HG03095 (cell line): ENCODE results near the gene AP1M1.

ENCODE experiments used
- ATAC-seq: cut with Tn5 transposase; IDR thresholded peaks from one replicate; pipeline ENCODE4 v1.9.1; 2021; ENCODE audit warnings: moderate library complexity; ENCODE audit not compliant: unreplicated experiment

The AP1M1 gene

GRCh38 chr19:16229322-16229641, 31.6 kb downstream of the AP1M1 start:
- ATAC-seq, result no peak

- no peak for ATAC-seq
These were observed 34.4 kb downstream of the AP1M1 start for GRCh38 chr19:16232127-16232526.

- no peak for ATAC-seq
These were observed 34.9 kb downstream of the AP1M1 start for GRCh38 chr19:16232568-16232967.

- ATAC-seq, result no peak
These were observed 35.5 kb downstream of the AP1M1 start for GRCh38 chr19:16233081-16233776.

GRCh38 chr19:16233836-16234551, 36.3 kb downstream of the AP1M1 start:
- no peak for ATAC-seq

- ATAC-seq, result no peak
These were observed 37.1 kb downstream of the AP1M1 start for GRCh38 chr19:16234552-16235445.

- ATAC-seq, result no peak
These were observed 38.3 kb downstream of the AP1M1 start for GRCh38 chr19:16235811-16236652.

GRCh38 chr19:16244091-16244490, 46.4 kb downstream of the AP1M1 start:
- no peak for ATAC-seq

GRCh38 chr19:16247353-16248182, 49.9 kb downstream of the AP1M1 start:
- no peak for ATAC-seq

- no peak for ATAC-seq
These were observed 50.8 kb downstream of the AP1M1 start for GRCh38 chr19:16248380-16249023.

- no peak for ATAC-seq
These were observed 52.2 kb downstream of the AP1M1 start for GRCh38 chr19:16249826-16250404.

GRCh38 chr19:16252459-16253205, 54.9 kb downstream of the AP1M1 start:
- no peak for ATAC-seq

GRCh38 chr19:16254851-16255408, 57.2 kb downstream of the AP1M1 start:
- no peak for ATAC-seq

GRCh38 chr19:16257509-16258002, 59.8 kb downstream of the AP1M1 start:
- ATAC-seq, result no peak

- ATAC-seq, result no peak
These were observed 60.8 kb downstream of the AP1M1 start for GRCh38 chr19:16258440-16258903.

- no peak for ATAC-seq
These were observed 61.9 kb downstream of the AP1M1 start for GRCh38 chr19:16259385-16260159.
